Breast epithelium (tissue), 3 donors: ENCODE measurements around the gene RASSF6.

Source experiments
- CTCF ChIP-seq, 3 donors: fragments of 450-650 bp; IDR thresholded peaks; one replicate each; pipeline ENCODE4 v1.5.1; 2016 to 2017; ENCODE audit warnings: antibody characterized with exemption in 3 of 3, mild to moderate bottlenecking in 3 of 3, moderate library complexity in 3 of 3
- POLR2A ChIP-seq: fragments of 450-650 bp; IDR thresholded peaks from one replicate; pipeline ENCODE4 v1.6.1; 2016; ENCODE audit warnings: antibody characterized with exemption, mild to moderate bottlenecking, moderate library complexity
- POLR2AphosphoS5 ChIP-seq, 3 donors: sonication (generic); formaldehyde crosslinking; IDR thresholded peaks; one replicate each; pipeline ENCODE4 v1.6.1; 2017; ENCODE audit warnings: antibody characterized with exemption in 3 of 3

DNA sequence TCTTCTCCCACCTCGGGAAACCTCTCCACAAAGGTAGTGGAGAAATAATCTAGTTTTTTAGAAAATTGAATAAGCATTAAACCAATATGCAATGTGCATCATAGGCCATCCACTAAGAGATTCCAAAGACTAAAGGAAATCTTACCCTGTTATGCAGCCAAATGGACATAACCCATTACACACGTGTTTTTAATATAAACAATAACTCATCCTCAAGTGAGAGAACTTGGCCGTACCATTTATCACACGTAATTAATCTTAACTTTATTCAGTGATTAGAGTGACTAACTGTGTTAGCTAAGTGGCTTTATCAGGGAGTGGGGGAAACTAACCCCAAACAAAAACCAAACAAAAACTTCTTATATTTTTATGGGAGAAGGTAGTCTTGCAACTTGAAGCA, 80.8 kb downstream of the RASSF6 start:
- TF ChIP-seq CTCF (IDR thresholded peaks at IDR 0.05) = no peak
- TF ChIP-seq POLR2AphosphoS5 (IDR thresholded peaks at IDR 0.05) = no peak
- no peak for TF ChIP-seq POLR2A
